ENCODE data around the gene TBX18. TPM values are rescaled to one million over a fixed set of nuclear protein-coding genes. Genes with fewer than 3 reads are reported as not detected.

The TBX18 gene
- total RNA-seq, 1 experiment from 2014 or later, result not detected

DNA sequence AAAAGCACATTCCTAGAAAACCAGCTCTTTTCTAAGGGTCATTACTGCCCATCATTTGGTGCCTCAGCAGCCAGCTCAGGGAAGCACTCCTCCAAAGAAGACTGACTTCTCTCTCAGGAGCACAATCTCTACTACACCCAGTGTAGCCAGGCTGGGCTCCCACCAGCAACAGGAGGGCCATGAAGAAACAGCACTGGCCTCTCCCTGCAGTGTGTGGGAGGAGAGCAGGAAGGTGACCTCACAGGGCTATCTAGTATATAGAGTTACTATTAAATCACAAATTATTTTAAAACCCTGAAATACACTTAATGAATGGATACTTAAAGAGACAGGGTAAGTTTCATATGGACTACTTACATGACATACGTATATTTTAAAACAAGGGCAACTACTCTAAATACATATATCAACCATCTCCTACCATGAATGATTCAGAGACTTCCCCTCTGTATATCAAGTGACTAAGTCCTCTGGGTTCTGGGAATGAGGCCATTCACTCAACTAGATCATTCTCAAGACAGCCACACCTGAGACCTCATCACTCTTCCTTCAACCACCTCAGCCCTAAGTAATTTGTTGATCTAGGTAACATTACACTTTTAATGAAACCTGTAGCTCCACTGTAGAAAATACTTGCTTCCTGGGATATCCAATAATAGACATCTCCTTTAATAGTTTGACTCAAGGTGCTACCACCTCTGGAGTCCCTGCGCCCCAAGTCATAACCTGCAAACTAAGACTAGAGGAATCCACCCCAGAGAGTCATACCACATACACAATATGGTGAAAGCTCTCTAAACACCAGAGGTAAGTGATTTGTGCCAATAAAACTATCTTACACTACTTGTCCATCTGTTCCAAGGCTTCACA, 25.2 kb downstream of the TBX18 start:
- Mint-ChIP-seq H3K36me3 (ENCODE audit: insufficient read depth in 1 of 3, low read depth in 3 of 3) (no peaks in the 10 kb centered on the region), H3K27me3 (ENCODE audit: low read depth) (peaks cover 15% of the 10 kb centered on the region), H3K9me3 (no peaks in the 10 kb centered on the region), H3K4me3 (no peak overlapping the region), H3K27ac (peak overlapping the region in 1 of 3 experiments; percentile 71; a peak in 1 of 7 replicates), H3K4me1 (no peaks in the 10 kb centered on the region)
- no peak overlapping the region for H3K9ac ChIP-seq (ENCODE audit: extremely low read depth, insufficient read length, low read length)
- H3K4me1 ChIP-seq (ENCODE audit: insufficient read depth, low read length), result no peaks in the 10 kb centered on the region
- no peak overlapping the region for H3K56ac ChIP-seq (ENCODE audit: insufficient read length, low read depth, low read length)
- no peak overlapping the region for H4K91ac ChIP-seq (ENCODE audit: insufficient read length, low read depth, low read length)
- no peak overlapping the region for H3K18ac ChIP-seq (ENCODE audit: insufficient read length, low read depth, low read length)
- H2BK15ac ChIP-seq (ENCODE audit: low read depth, low read length), result no peak overlapping the region
- H3K79me1 ChIP-seq (ENCODE audit: insufficient read depth, low read depth, low read length, poor library complexity, severe bottlenecking), result no peaks in the 10 kb centered on the region
- no peaks in the 10 kb centered on the region for H3K79me2 ChIP-seq (ENCODE audit: insufficient read depth, low read length)
- H3K4me2 ChIP-seq (ENCODE audit: insufficient read depth, insufficient read length, low read length), result no peak overlapping the region
- H4K8ac ChIP-seq (replicated peaks; ENCODE audit: insufficient read length, low read depth, low read length), result no peak overlapping the region
- no peak overlapping the region for H2BK20ac ChIP-seq (ENCODE audit: low read depth, low read length, poor library complexity, severe bottlenecking)
- H3T11ph ChIP-seq (ENCODE audit: low read length), result no peak overlapping the region
- no peak overlapping the region for H3K14ac ChIP-seq (ENCODE audit: insufficient read depth, low read length)
- H4K5ac ChIP-seq (ENCODE audit: insufficient read length, low read depth, low read length), result no peak overlapping the region
- H2BK5ac ChIP-seq (ENCODE audit: insufficient read length, low read length), result no peak overlapping the region
- H2AFZ ChIP-seq (ENCODE audit: low read length), result no peak overlapping the region
- no peak overlapping the region for H2BK12ac ChIP-seq (ENCODE audit: insufficient read length, low read depth, low read length)
- TF ChIP-seq, protein P1, sequence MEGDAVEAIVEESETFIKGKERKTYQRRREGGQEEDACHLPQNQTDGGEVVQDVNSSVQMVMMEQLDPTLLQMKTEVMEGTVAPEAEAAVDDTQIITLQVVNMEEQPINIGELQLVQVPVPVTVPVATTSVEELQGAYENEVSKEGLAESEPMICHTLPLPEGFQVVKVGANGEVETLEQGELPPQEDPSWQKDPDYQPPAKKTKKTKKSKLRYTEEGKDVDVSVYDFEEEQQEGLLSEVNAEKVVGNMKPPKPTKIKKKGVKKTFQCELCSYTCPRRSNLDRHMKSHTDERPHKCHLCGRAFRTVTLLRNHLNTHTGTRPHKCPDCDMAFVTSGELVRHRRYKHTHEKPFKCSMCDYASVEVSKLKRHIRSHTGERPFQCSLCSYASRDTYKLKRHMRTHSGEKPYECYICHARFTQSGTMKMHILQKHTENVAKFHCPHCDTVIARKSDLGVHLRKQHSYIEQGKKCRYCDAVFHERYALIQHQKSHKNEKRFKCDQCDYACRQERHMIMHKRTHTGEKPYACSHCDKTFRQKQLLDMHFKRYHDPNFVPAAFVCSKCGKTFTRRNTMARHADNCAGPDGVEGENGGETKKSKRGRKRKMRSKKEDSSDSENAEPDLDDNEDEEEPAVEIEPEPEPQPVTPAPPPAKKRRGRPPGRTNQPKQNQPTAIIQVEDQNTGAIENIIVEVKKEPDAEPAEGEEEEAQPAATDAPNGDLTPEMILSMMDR (conservative IDR thresholded peaks at IDR 0.05), result no peak
- H2AK5ac ChIP-seq (ENCODE audit: insufficient read length, low read length), result no peak overlapping the region
- no peaks in the 10 kb centered on the region for H3K9me3 ChIP-seq (ENCODE audit: control insufficient read depth, low read depth, low read length)
- DNase-seq, result no peak
- no peak overlapping the region for H3K23ac ChIP-seq (ENCODE audit: insufficient read length, low read depth, low read length)
- H3K27ac ChIP-seq (ENCODE audit: insufficient read length, low read depth, low read length), result no peak overlapping the region
- H3K4ac ChIP-seq (ENCODE audit: low read depth, low read length), result no peak overlapping the region
- H3K23me2 ChIP-seq (ENCODE audit: insufficient read length, low read depth, low read length, poor library complexity, severe bottlenecking), result no peaks in the 10 kb centered on the region
- no peaks in the 10 kb centered on the region for H4K20me1 ChIP-seq (ENCODE audit: control insufficient read depth, insufficient read depth, insufficient read length)
- no peaks in the 10 kb centered on the region for H3K27me3 ChIP-seq (ENCODE audit: insufficient read depth, low read length)
- WGBS (ENCODE audit: extremely low coverage, insufficient read length, low lambda C conversion rate), result no CpG with 5 or more reads among the region's 2 CpGs
- no peak overlapping the region for H2BK120ac ChIP-seq (ENCODE audit: low read depth, low read length, poor library complexity, severe bottlenecking)

Measured in H9 (cell line).